ENCODE results near the gene MISP3.

- TF ChIP-seq CTCF (IDR thresholded peaks at IDR 0.05) (no peak), POLR2A (IDR thresholded peaks at IDR 0.05) (no peak)
Observed at GRCh38 chr19:14110650-14111049, 38.1 kb downstream of the MISP3 start.

All from body of pancreas (tissue), 4 donors.